Activated CD4-positive, alpha-beta memory T cell treated with anti-CD3 and anti-CD28 coated beads, Interleukin-2, amount 10 ng/mL, durations not matched to agents 7 days and 5 days (primary cell): ENCODE results near the gene SH3BP4. TPM values are rescaled to one million over a fixed set of nuclear protein-coding genes. Genes with fewer than 3 reads are reported as not detected.
A peak's percentile ranks its signal among the peaks of the same experiment; 100 is the strongest.

Experiments
- CTCF ChIA-PET: fragments of 350-600 bp; sonication (Branson Sonifier 250); formaldehyde crosslinking; loops from one replicate; lab custom pipeline; 2021; ENCODE audit warnings: antibody characterized with exemption, inconsistent platforms; lab: Charles Lee
- POLR2A ChIA-PET: fragments of 350-600 bp; sonication (Branson Sonifier 250); formaldehyde crosslinking; loops from one replicate; lab custom pipeline; 2021; ENCODE audit warnings: antibody characterized with exemption; lab: Charles Lee
- DNase-seq: peaks from one replicate; pipeline ENCODE4 v3.0.0-alpha.2; 2020
- H3K27ac Mint-ChIP-seq: one replicate; pipeline ENCODE4 v1.8.0; 2021; ENCODE audit warnings: mild to moderate bottlenecking, mixed read lengths
- H3K27me3 Mint-ChIP-seq: one replicate; pipeline ENCODE4 v1.8.0; 2021; ENCODE audit warnings: mixed read lengths
- H3K36me3 Mint-ChIP-seq: one replicate; pipeline ENCODE4 v1.8.0; 2021; ENCODE audit warnings: low read depth, mixed read lengths
- H3K4me1 Mint-ChIP-seq: one replicate; pipeline ENCODE4 v1.8.0; 2021; ENCODE audit warnings: mixed read lengths
- H3K4me3 Mint-ChIP-seq: one replicate; pipeline ENCODE4 v1.8.0; 2021; ENCODE audit warnings: mild to moderate bottlenecking, mixed read lengths
- H3K9me3 Mint-ChIP-seq: one replicate; pipeline ENCODE4 v1.8.0; 2021; ENCODE audit warnings: mixed read lengths
- total RNA-seq, 2 experiments: library from RNA; stranded (reverse); gene quantifications; one replicate each; pipeline ENCODE4 v1.2.3, GENCODE V29; 2021

The SH3BP4 gene
- total RNA-seq, 2 experiments from 2014 or later: 0.08 TPM; not detected in 1

DNA sequence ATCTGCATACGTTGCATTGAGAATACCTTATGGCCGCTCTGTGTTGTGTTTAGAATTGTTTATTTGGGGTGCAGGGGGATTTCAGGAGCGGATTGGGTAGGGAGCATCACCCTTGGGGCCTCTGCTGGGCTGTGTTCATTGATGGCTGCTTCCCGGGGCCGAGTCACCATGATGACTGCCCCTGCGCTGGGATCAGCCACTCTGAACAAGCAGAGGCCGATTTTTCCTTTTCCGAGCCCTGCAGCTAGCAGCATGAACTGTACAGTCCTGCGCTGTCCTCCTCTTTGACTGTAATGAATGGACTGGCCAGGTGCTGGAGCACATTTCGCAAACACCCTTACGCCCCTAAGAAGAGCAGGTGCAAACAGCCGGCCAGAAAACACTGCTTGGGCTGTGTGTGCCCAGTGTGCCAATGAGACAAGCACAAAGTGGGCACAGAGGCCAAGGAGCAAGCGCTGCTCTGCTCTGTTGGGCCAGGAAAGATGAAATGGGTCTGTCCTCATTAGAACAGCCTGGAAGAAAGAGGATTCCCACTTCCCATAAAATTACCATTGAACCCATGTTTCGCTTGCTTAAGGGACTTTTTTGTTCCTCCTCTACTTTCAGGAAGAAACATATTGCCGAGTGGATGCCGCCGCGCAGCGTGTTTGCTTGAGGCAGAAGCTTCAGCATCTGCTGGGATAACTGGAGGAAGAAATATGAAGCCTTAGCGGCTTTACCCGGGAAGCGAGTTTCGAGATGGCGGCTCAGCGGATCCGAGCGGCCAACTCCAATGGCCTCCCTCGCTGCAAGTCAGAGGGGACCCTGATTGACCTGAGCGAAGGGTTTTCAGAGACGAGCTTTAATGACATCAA is 82.7 kb downstream of the SH3BP4 start:
- no peak overlapping the region for H3K27ac Mint-ChIP-seq

DNA sequence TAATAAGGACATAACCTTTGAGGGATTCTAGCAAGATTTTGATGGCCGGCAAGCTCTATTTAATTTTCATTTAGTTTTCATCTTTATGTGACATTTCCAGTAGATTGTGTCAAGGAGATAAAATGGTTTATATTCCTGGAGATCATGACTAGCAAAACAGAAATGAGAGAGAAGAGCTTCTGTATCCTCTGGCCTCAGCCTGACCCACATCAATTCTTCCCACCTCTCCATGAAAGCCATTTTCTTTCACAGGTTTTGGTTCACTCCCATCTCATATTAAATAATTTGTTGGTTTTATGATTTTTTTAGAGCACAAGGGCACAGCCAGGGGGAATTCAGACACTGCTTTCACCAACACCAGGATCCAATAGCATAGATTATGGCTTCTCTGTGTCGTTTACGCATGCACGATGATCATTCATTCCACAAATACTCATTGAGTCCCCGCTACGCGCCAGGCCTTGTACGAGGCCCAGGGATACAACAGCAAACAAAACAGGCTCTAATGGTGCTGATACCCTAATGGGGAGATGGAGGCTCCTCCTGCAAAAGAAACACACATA is 85.9 kb downstream of the SH3BP4 start:
- DNase-seq: no peak
- CTCF ChIA-PET: no interaction called here
- Mint-ChIP-seq H3K27me3 (no peaks in the 10 kb centered on the region), H3K9me3 (no peaks in the 10 kb centered on the region), H3K4me3 (no peak overlapping the region), H3K4me1 (no peaks in the 10 kb centered on the region), H3K27ac (no peak overlapping the region), H3K36me3 (no peaks in the 10 kb centered on the region)
- POLR2A ChIA-PET: no interaction called here

More for the DNA sequence above, 82.7 kb downstream of the SH3BP4 start:
- CTCF ChIA-PET: no interaction called here
- H3K4me1 Mint-ChIP-seq: no peaks in the 10 kb centered on the region
- no peaks in the 10 kb centered on the region for H3K27me3 Mint-ChIP-seq
- H3K9me3 Mint-ChIP-seq: no peaks in the 10 kb centered on the region
- DNase-seq: no peak
- no peaks in the 10 kb centered on the region for H3K36me3 Mint-ChIP-seq
- H3K4me3 Mint-ChIP-seq: no peak overlapping the region
- POLR2A ChIA-PET: no interaction called here

DNA sequence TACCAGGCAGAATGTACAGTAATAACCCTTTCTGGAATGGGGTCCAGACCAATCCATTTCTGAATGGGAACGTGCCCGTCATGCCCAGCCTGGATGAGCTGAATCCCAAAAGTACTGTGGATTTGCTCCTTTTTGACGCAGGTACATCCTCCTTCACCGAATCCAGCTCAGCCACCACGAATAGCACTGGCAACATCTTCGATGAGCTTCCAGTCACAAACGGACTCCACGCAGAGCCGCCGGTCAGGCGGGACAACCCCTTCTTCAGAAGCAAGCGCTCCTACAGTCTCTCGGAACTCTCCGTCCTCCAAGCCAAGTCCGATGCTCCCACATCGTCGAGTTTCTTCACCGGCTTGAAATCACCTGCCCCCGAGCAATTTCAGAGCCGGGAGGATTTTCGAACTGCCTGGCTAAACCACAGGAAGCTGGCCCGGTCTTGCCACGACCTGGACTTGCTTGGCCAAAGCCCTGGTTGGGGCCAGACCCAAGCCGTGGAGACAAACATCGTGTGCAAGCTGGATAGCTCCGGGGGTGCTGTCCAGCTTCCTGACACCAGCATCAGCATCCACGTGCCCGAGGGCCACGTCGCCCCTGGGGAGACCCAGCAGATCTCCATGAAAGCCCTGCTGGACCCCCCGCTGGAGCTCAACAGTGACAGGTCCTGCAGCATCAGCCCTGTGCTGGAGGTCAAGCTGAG is 89.6 kb downstream of the SH3BP4 start:
- Mint-ChIP-seq H3K4me1 (peaks cover 20% of the 10 kb centered on the region), H3K36me3 (no peaks in the 10 kb centered on the region), H3K9me3 (no peaks in the 10 kb centered on the region), H3K4me3 (no peak overlapping the region), H3K27ac (no peak overlapping the region), H3K27me3 (peaks cover 4% of the 10 kb centered on the region)
- no peak for DNase-seq
- POLR2A ChIA-PET: no interaction called here
- CTCF ChIA-PET: no interaction called here

DNA sequence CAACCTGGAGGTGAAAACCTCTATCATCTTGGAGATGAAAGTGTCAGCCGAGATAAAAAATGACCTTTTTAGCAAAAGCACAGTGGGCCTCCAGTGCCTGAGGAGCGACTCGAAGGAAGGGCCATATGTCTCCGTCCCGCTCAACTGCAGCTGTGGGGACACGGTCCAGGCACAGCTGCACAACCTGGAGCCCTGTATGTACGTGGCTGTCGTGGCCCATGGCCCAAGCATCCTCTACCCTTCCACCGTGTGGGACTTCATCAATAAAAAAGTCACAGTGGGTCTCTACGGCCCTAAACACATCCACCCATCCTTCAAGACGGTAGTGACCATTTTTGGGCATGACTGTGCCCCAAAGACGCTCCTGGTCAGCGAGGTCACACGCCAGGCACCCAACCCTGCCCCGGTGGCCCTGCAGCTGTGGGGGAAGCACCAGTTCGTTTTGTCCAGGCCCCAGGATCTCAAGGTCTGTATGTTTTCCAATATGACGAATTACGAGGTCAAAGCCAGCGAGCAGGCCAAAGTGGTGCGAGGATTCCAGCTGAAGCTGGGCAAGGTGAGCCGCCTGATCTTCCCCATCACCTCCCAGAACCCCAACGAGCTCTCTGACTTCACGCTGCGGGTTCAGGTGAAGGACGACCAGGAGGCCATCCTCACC is 90.2 kb downstream of the SH3BP4 start:
- POLR2A ChIA-PET: no interaction called here

DNA sequence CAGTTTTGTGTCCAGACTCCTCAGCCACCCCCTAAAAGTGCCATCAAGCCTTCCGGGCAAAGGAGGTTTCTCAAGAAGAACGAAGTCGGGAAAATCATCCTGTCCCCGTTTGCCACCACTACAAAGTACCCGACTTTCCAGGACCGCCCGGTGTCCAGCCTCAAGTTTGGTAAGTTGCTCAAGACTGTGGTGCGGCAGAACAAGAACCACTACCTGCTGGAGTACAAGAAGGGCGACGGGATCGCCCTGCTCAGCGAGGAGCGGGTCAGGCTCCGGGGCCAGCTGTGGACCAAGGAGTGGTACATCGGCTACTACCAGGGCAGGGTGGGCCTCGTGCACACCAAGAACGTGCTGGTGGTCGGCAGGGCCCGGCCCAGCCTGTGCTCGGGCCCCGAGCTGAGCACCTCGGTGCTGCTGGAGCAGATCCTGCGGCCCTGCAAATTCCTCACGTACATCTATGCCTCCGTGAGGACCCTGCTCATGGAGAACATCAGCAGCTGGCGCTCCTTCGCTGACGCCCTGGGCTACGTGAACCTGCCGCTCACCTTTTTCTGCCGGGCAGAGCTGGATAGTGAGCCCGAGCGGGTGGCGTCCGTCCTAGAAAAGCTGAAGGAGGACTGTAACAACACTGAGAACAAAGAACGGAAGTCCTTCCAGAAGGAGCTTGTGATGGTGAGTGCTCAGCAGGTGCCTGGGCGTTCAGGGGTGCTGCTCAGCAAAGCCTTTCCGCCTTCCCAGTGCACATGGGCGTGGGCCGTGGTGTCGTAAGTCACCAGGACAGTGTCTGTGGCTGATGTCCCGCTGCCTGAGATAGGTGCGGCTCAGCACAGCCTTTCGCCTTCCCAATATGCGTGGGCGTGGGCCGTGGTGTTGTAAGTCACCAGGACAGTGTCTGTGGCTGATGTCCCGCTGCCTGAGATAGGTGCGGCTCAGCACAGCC is 91.0 kb downstream of the SH3BP4 start:
- Mint-ChIP-seq H3K9me3 (no peaks in the 10 kb centered on the region), H3K4me3 (no peak overlapping the region), H3K4me1 (peaks cover 20% of the 10 kb centered on the region), H3K27me3 (peaks cover 10% of the 10 kb centered on the region), H3K36me3 (no peaks in the 10 kb centered on the region), H3K27ac (no peak overlapping the region)
- no peak for DNase-seq
- POLR2A ChIA-PET: no interaction called here
- CTCF ChIA-PET: no interaction called here

More for the DNA sequence above, 90.2 kb downstream of the SH3BP4 start:
- no peak overlapping the region for H3K4me3 Mint-ChIP-seq
- peaks cover 4% of the 10 kb centered on the region for H3K27me3 Mint-ChIP-seq
- DNase-seq: no peak
- peaks cover 20% of the 10 kb centered on the region for H3K4me1 Mint-ChIP-seq
- H3K36me3 Mint-ChIP-seq: no peaks in the 10 kb centered on the region
- H3K9me3 Mint-ChIP-seq: no peaks in the 10 kb centered on the region
- CTCF ChIA-PET: no interaction called here
- H3K27ac Mint-ChIP-seq: no peak overlapping the region

DNA sequence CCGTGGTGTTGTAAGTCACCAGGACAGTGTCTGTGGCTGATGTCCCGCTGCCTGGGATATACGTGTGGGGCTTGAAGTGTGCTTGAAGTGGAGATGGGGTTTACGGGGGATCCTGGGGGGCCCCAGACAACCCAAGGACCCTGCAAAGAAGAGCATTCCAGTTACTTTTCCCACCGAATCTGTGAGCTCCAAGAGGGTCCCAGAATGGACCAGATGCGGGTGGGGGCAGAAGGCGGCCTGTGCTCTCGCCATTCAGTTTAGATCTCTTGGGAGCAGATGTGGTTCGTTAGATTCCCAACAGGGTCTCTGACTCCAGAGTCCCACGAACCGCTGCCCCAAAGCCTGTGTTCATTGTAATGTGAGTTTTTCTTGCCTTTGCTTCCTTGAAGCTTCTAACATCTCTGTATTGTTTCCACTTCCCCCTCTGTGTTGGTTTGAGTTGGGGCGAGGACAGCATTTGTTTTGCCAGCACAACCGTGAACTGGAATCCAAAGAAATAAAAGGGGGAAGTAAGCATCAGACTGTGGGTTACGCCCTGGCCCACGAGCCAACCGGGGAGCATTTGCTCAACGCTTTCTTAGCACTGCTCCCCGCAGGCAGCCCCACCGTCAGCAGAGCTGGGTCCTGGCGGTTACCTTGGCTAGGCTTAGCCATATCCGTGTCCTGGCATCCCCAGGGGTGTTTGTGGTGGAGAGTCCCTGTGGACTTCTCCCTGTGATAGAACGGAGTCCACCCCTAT is 92.1 kb downstream of the SH3BP4 start:
- DNase-seq: no peak
- Mint-ChIP-seq H3K36me3 (no peaks in the 10 kb centered on the region), H3K4me3 (no peak overlapping the region), H3K4me1 (peaks cover 20% of the 10 kb centered on the region), H3K27ac (no peak overlapping the region), H3K27me3 (peaks cover 11% of the 10 kb centered on the region), H3K9me3 (no peaks in the 10 kb centered on the region)
- ChIA-PET CTCF (no interaction called here), POLR2A (no interaction called here)

DNA sequence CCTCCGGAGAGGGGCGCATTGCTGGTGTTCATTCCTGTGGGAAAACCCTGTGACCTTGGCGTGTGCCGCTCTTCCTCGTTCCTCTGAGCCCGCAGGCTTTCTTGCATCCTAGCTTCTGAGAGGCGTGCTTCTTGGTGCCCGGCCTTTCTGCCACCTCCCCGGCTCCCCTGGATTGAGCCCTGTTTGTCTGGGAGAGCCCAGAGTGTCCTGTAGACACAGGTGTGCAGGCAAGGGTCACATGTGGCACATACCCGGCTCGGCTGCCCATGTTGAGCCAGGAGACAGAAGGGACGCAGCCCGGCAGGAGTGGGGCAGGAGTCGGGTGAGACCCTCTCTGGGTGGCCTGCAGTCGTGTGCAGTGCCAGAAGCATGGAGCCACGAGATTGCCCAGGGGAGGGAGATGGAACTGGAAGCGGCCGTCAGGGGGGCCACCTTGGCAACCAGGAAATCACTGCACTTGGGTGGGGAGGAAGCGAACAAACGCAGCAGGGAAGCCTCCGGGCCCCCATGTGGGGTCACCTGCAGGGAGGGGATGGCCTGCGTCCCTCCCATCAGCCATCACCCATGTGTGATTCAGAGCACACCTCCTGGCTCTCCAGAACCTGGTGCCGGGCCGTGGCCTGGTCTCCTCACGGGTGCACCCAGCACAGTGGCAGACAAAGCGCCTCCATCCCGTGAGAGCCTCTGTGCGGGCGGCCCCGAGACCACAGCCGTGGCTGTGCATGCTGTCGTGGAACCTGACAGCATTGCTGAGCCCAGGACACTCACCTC is 92.9 kb downstream of the SH3BP4 start:
- Mint-ChIP-seq H3K4me1 (peaks cover 20% of the 10 kb centered on the region), H3K27ac (no peak overlapping the region), H3K9me3 (no peaks in the 10 kb centered on the region), H3K4me3 (no peak overlapping the region), H3K36me3 (no peaks in the 10 kb centered on the region), H3K27me3 (peaks cover 11% of the 10 kb centered on the region)
- ChIA-PET POLR2A (no interaction called here), CTCF (no interaction called here)
- no peak for DNase-seq

DNA sequence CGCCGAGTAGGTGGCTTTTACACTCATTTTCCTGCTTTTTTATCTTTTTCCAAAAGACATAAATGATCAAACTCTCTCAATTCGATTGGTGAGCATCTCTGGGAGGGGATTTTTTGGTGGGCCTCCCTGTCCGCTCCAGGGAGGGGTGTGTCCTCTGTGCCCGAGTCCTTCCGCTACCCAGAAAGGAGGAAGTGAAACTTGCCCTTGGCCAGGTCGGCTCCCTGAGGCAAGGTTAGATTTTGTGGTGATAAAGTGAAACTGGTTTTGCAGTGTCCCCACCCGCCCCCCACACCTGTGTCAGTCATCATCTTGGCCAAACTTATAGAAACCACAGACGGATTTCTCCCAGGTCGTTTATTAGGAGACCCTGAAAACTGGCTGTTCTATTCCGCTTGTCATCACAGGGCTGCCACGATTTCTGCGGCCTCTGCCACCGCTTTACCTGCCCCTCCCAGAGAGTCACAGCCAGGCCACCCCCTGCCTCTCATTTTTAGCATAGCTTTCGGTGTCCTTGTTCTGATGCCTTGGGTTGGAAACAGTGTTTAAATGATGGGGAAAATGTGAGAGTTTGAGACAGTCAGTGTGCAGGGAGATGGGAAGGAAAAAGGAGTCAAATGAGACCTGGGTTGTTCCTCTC is 93.6 kb downstream of the SH3BP4 start:
- Mint-ChIP-seq H3K27me3 (peaks cover 11% of the 10 kb centered on the region), H3K9me3 (no peaks in the 10 kb centered on the region), H3K27ac (no peak overlapping the region), H3K36me3 (no peaks in the 10 kb centered on the region), H3K4me3 (no peak overlapping the region), H3K4me1 (peaks cover 20% of the 10 kb centered on the region)
- ChIA-PET POLR2A (no interaction called here), CTCF (no interaction called here)
- peak; percentile 20 for DNase-seq

DNA sequence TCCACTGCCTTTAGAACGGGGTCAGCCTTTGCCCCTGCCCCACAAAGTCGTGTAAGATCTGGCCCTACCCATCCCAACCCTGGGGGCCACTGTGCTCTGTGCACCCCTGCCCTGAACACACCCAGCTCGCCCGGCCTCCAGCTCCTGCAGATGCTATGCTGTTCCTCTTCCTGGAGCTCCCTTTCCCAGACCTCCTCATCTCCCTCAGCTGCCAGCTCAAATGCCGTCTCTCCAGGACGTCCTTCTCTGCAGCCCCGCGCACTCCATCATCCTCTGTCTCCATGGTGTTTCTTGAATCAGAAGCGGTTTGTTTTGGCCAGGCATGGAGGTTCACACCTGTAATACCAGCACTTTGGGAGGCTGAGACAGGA is 94.1 kb downstream of the SH3BP4 start:
- H3K36me3 Mint-ChIP-seq: no peaks in the 10 kb centered on the region
- CTCF ChIA-PET: no interaction called here
- POLR2A ChIA-PET: no interaction called here
- no peak overlapping the region for H3K4me3 Mint-ChIP-seq
- no peaks in the 10 kb centered on the region for H3K9me3 Mint-ChIP-seq
- H3K27me3 Mint-ChIP-seq: peaks cover 11% of the 10 kb centered on the region
- DNase-seq: no peak
- H3K4me1 Mint-ChIP-seq: peaks cover 20% of the 10 kb centered on the region
- H3K27ac Mint-ChIP-seq: no peak overlapping the region

DNA sequence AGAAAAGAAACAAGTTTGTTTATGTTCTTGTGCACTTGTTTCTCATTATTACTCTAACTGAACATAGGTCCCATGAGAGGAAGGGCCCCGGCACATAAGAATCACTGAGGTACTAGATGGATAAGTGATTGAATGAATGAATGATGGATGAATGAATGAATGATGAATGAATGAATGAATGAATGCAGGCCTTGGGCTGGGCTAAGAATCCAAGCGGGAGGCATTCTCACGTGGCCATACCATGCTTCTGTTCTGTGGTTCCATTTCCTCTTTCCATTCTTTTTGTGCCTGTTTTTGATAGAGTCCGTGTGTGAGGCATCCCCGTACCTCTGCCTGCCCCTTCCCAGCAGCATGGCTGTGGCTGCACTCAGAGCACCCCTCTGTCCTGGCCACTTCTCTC is 94.8 kb downstream of the SH3BP4 start:
- Mint-ChIP-seq H3K27me3 (peaks cover 11% of the 10 kb centered on the region), H3K4me3 (no peak overlapping the region), H3K27ac (no peak overlapping the region), H3K36me3 (no peaks in the 10 kb centered on the region), H3K9me3 (no peaks in the 10 kb centered on the region), H3K4me1 (peaks cover 20% of the 10 kb centered on the region)
- CTCF ChIA-PET: no interaction called here
- DNase-seq: no peak
- POLR2A ChIA-PET: no interaction called here
